Fibroblast of skin of back (primary cell): ENCODE data around the gene DIAPH1.

Source experiments
- DNase-seq: peaks from one replicate; pipeline ENCODE4 v3.0.0-alpha.2; 2013

The DIAPH1 gene

DNA sequence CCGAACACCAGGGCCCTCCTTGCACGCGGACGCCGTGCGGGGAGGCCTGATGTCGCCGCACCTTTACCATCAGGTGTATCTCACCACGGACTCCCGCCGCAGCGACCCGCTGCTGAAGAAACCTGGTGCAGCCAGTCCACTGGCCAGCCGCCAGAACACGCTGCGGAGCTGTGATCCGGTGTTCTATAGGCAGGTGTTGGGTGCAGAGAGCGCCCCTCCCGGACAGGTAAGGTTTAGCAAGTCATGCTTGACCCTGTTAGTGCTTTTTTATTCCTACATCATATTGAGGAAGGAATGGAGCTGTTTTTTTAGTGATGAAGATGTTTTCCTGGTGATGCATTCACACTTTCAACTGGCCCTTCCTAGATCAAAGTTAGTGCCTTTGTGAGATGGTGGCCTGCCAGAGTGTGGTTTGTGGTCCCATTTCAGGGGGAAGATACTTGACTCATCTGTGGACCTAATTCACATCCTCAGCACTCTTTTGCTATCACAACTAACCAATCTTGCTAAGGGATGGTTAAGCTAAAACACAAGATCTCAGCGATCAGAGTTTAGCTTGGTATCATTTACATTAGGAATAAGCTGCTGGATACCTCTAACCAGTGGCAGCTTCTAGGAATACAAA lies 140.4 kb downstream of the DIAPH1 start:
- DNase-seq = peak; percentile 62

DNA sequence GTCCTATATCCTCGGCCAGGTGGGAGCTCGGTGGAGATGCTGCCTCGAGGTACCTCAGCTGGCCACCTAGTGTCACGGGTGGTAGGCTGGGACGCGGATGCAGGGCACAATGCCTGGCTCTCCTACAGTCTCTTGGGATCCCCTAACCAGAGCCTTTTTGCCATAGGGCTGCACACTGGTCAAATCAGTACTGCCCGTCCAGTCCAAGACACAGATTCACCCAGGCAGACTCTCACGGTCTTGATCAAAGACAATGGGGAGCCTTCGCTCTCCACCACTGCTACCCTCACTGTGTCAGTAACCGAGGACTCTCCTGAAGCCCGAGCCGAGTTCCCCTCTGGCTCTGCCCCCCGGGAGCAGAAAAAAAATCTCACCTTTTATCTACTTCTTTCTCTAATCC lies 141.0 kb downstream of the DIAPH1 start:
- no peak for DNase-seq

GRCh38 chr5:141477044-141477575 lies 141.7 kb downstream of the DIAPH1 start:
- no peak for DNase-seq

GRCh38 chr5:141476132-141476911 lies 142.5 kb downstream of the DIAPH1 start:
- peak; percentile 82 for DNase-seq

DNA sequence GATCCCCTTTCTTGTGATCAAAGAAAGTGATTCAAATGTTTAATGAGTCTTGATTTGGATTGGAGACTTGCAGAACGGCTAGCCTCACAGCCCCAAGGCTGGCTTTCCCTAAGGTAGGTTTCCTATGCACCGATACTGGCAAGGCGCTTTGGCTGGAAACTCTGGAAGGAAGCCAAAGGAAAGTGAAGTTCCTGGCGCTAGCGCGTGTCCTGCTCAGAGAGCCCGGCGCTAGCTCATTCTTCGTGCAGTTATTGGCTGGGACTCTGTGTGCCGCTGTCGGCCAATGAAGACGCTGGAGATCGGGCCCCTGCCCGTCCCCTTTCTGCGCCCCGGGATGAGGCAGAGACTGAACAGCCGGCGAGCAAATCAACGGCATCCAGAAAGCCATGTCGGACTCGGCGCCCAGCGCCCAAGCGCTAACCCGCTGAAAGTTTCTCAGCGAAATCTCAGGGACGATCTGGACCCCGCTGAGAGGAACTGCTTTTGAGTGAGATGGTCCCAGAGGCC lies 143.1 kb downstream of the DIAPH1 start, which contains the start of gene PCDHGC3:
Gene PCDHGC3, plus strand, starts transcription at position 342 of the 507 bp plus-strand sequence. Its CDS starts 151 bp downstream, at position 493.
- DNase-seq = peak; percentile 96

- DNase-seq = peak; percentile 60
Observed at GRCh38 chr5:141465351-141465750, 153.4 kb downstream of the DIAPH1 start.
